Stimulated activated CD4-positive, alpha-beta T cell treated with anti-CD3 and anti-CD28 coated beads, Interleukin-12 subunit alpha, Interleukin-12 subunit beta, amount 100 ng/mL, for 4 hours (primary cell): ENCODE data around the gene TTC31.

ENCODE experiments used
- DNase-seq: peaks from one replicate; pipeline ENCODE4 v3.0.0-alpha.2; 2020

The TTC31 gene

GRCh38 chr2:74505448-74506246, 22.8 kb downstream of the TTC31 start:
- DNase-seq = no peak

- peak; percentile 99 for DNase-seq
Observed at GRCh38 chr2:74507145-74507925, 24.5 kb downstream of the TTC31 start, which contains the start of gene PCGF1. Gene PCGF1 (minus strand): TSS chr2:74507695. CDS start chr2:74507668, 27 bp downstream.

GRCh38 chr2:74507926-74508520, 25.1 kb downstream of the TTC31 start:
- no peak for DNase-seq

DNA sequence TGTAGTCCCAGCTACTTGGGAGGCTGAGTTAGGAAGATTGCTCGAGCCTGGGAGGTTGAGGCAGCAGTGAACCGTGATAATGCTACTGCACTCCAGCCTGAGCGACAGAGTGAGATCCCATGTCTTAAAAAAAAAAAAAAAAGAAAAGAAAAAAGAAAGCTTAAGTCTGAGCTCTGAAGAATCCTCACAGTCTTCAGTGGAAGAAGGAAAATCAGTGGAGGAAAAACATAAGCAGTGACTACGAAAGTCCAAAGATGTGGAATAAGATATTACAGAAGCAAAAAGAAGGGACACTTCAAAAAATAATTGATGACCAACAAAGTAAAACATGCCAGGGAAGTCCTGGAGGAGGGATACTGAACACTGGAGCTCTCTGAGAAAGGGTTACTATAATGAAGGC, 27.4 kb downstream of the TTC31 start:
- no peak for DNase-seq

DNA sequence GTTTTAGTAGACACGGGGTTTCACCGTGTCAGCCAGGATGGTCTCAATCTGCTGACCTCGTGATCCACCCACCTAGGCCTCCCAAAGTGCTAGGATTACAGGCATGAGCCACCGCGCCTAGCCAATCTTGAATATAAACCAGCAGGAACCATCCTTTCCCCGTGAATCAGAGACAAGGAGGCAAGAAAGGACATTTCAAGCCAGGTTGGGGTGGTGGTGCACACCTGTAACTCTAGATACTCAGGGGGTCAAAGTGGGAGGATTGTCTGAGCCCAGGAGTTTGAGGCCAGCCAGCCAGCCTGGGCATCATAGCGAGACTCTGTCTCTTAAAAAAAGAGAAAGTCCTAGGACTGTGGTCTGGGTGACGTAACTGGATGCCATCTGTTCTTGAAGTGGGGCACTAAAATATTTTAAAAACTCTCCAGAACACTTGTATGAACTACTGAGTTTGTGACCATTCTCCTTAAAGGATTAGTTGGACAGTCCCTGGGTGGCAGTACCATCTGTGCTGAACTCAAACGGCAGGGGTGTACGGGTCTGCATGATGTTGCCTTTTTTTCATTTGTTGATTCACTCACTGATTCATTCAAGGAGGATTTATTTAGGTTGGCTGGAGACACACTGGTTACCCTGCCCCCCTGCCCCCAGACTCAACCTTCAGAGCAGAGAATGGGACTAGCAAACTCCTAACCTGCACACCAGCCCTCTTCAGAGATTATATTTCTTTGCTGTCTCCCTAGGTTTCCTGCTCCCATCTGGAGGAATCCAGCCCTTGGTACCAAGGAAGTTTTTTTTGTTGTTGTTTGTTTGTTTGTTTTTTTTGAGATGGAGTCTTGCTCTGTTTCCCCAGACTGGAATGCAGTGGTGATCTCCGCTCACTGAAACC, 28.5 kb downstream of the TTC31 start:
- DNase-seq = no peak

DNA sequence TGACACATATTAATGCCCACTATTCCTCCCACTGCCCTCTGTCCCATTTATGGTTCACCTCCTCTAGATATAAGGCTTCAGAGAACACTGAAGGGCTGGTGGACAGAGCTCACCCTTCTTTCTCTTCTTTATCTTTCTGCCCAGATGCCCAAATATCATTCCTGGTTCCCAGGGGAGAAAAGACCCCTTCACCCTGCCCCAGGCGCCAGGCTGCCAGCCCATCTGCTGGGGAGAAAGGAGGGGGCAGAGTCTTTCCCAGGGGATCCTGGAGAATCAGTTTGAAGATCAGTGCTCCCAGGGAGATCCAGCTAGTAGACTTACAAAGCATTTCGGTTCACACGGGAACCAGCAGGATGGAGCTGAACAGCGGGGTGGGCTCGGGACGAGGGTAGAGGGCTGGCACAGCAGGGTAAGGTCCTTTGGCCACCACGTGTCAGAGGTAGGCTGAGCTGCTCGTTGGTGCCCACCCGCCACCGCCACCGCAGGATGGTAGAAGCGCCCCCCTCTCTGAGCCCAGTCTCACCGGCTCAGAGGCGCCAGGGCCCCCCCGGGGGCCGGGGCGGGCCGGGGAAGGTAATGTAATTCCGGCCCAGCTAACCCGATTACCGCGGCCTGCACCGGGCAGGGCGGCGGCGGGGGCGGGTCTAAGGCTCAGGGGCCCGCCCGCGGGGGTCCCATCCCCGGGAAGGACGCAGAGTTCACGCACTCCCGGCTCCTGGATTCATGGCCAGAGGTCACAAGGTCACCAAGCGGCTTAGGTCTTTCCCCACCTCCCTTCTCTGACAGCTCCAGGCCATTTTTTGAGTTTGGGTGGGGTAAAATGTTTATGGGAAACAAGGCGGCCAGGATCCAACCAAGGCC, 30.1 kb downstream of the TTC31 start:
- no peak for DNase-seq

- peak; percentile 24 for DNase-seq
Observed at GRCh38 chr2:74513605-74514367, 30.9 kb downstream of the TTC31 start.

DNA sequence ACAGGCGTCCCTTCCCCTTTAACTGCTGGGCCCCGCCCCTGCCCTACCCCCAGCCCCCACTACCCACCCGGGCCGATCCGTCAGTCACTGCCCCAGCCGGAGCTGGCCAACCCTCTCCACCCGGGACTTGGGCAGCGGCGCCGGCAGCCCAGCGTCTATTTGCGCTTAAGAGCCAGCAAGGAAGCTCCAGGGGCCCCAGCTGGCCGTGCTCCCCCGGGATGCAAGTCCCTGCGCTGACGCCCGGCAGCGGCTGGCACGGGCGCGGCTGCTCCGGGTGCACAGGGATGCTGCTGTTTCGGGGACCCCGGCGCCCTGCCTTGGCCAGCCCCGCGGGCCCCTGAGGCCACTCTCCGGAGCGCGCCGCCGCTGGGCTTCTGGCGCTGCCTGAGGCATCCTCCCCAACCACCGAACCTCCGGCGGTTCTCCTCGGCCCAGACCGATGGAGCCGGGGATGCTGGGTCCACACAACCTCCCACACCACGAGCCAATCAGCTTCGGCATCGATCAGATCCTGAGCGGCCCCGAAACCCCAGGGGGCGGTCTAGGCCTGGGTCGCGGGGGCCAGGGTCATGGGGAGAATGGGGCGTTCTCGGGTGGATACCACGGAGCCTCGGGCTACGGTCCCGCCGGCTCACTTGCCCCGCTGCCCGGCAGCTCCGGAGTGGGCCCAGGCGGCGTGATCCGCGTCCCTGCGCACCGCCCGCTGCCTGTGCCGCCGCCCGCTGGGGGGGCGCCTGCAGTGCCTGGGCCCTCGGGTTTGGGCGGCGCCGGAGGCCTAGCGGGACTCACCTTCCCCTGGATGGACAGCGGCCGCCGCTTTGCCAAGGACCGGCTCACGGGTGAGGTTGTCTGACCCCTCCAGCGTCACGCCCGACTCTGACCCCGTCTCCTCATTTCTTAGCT, 31.7 kb downstream of the TTC31 start, which contains the start of gene TLX2:
TLX2 (plus strand) TSS at position 83 of the 903 bp plus-strand sequence; CDS start at position 440, 357 bp downstream.
- no peak for DNase-seq

- DNase-seq = no peak
Observed at GRCh38 chr2:74515271-74515980, 32.5 kb downstream of the TTC31 start.

- peak; percentile 79 for DNase-seq
Observed at GRCh38 chr2:74515981-74516633, 33.2 kb downstream of the TTC31 start.

GRCh38 chr2:74516650-74517049, 33.8 kb downstream of the TTC31 start:
- DNase-seq = no peak

DNA sequence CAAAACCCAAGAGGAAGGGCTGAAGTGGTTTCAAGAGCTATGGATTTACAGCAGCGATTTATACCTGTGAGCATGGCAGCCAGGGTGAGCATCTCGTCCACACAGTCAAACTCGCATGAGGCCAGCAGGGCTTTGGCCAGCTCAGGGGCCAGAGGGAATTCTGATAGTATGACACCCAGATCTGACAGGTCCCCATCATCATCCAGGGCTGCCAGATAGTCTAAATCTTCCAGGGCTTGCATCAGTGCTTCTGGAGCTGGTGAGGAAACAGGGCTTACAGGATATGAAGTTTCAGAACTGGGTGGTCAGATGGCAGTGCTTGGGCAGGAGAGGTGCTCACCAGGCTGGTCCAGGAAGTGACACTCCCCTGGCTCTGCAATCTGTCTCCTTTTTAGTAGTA, 39.6 kb downstream of the TTC31 start:
- DNase-seq = no peak

- DNase-seq = no peak
Observed at GRCh38 chr2:74524005-74524404, 41.1 kb downstream of the TTC31 start.

DNA sequence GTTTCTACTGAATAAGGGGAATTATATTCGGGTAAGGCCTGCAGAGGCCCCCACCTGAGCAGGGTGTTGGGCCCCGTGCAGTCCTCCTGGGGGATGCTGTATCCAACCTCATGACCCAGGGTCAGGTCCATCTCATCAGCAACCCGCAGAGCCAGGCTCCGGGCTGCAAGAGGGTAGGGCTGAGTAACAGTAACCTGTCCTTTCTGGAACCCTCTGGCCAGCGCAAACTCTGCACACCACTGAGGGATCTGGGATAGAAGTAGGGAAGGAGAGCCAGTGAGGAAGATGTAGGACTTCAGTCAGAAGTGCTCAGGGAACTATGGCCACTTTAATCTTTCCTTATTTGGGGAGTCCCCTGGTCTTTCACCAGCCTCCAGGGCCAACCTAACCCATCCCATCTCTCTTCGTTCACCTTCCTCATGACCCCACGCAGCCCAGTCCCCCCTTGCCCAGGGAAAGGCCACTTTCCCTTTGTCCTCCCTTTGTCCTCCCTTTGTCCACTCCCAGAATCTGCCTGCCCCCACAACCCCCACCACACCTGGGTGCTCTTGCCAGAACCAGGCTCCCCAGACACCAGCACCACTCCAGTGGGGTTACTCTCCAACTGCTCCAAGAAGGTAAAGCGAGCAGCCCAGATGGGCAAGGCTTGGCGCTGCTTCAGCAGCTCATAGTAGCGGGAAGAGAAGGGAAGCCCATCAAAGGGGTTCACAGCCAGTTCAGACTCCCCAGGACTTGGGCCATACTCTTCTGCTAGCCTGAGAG, 42.3 kb downstream of the TTC31 start:
- no peak for DNase-seq

- DNase-seq = no peak
Observed at GRCh38 chr2:74525717-74526648, 43.1 kb downstream of the TTC31 start, which contains the start of gene DQX1. Gene DQX1 (minus strand): TSS chr2:74526231. CDS start chr2:74525729, 502 bp downstream.

DNA sequence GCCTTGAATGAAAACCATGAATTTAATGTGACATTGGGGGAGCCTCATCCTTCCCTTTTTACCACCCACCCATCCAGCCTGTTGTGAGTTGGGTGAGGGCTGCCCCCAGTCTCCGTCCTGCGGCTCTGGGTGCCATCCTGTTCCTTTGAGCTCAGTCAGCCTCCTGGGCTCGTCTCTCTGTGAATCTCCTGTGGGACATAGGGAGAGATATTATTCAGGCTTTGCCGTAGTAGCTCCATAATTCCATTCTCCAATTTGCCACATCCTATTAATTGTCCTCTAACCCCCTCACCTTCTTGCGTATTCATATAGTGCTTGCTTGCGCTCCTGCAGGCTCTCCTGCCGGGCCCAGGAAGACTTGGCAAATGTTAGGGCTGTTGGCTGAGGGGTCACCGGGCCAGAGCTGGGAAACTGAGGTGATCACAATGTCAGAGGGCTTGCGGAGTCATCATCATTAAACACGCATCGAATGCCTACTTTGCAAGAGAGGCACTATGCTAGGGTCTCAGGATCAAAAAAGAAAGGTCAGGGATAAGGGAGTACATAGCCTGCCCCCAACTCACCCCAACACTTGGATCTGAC, 43.9 kb downstream of the TTC31 start:
- DNase-seq = no peak
